OCI-LY1 (cell line): ENCODE data around the gene INSRR.

ENCODE experiments used
- H2AFZ ChIP-seq: fragments of 200-600 bp; sonication (generic), shearing (Covaris generic); 2 replicates; pipeline ENCODE4 v1.6.0; 2014; ENCODE audit warnings: antibody characterized with exemption, mild to moderate bottlenecking, low read length
- H3F3A ChIP-seq: fragments of 200-600 bp; sonication (generic), shearing (Covaris generic); 2 replicates; pipeline ENCODE4 v1.6.0; 2014; ENCODE audit warnings: mild to moderate bottlenecking, antibody characterized with exemption, low read length, moderate library complexity; ENCODE audit not compliant: insufficient read depth
- H3K27ac ChIP-seq: fragments of 200-600 bp; sonication (generic); 2 replicates; pipeline ENCODE4 v1.5.1; 2014; ENCODE audit warnings: low read length, mixed run types, mild to moderate bottlenecking, low read depth; ENCODE audit not compliant: poor library complexity, severe bottlenecking
- H3K27me3 ChIP-seq: fragments of 200-600 bp; sonication (generic); 2 replicates; pipeline ENCODE4 v1.6.0; 2014; ENCODE audit warnings: antibody characterized with exemption, mild to moderate bottlenecking, low read length, moderate library complexity; ENCODE audit not compliant: insufficient read depth
- H3K36me3 ChIP-seq: fragments of 200-600 bp; sonication (generic); 2 replicates; pipeline ENCODE4 v1.6.1; 2014; ENCODE audit warnings: mild to moderate bottlenecking, antibody characterized with exemption, low read length, moderate library complexity, mixed read lengths; ENCODE audit not compliant: insufficient read depth
- H3K4me1 ChIP-seq: fragments of 200-600 bp; sonication (generic); 2 replicates; pipeline ENCODE4 v1.5.1; 2014; ENCODE audit warnings: mild to moderate bottlenecking, low read length, moderate library complexity; ENCODE audit not compliant: insufficient read depth, severe bottlenecking
- H3K4me2 ChIP-seq: fragments of 200-600 bp; sonication (generic), shearing (Covaris generic); 2 replicates; pipeline ENCODE4 v1.6.1; 2014; ENCODE audit warnings: low read length
- H3K4me3 ChIP-seq: fragments of 200-600 bp; sonication (generic); 2 replicates; pipeline ENCODE4 v1.5.1; 2014; ENCODE audit warnings: low read length, low read depth, mild to moderate bottlenecking, mixed read lengths; ENCODE audit not compliant: poor library complexity, severe bottlenecking
- H3K79me2 ChIP-seq: fragments of 200-600 bp; shearing (Covaris generic); 2 replicates; pipeline ENCODE4 v1.6.1; 2016; ENCODE audit warnings: mixed run types, low read length, mixed read lengths; ENCODE audit not compliant: insufficient read depth
- H3K9ac ChIP-seq: fragments of 200-600 bp; sonication (generic), shearing (Covaris generic); 2 replicates; pipeline ENCODE4 v1.6.1; 2014; ENCODE audit warnings: mild to moderate bottlenecking, low read length, mixed read lengths
- H3K9me2 ChIP-seq: fragments of 200-600 bp; sonication (generic), shearing (Covaris generic); 2 replicates; pipeline ENCODE4 v1.6.1; 2014; ENCODE audit warnings: low read depth, mild to moderate bottlenecking, low read length, mixed read lengths
- H3K9me3 ChIP-seq: fragments of 200-600 bp; shearing (Covaris generic); 2 replicates; pipeline ENCODE4 v1.6.1; 2014; ENCODE audit warnings: low read length, mixed read lengths
- H4K20me1 ChIP-seq: fragments of 200-600 bp; sonication (generic), shearing (Covaris generic); 2 replicates; pipeline ENCODE4 v1.6.0; 2016; ENCODE audit warnings: mild to moderate bottlenecking, low read length; ENCODE audit not compliant: insufficient read depth
- EZH2 ChIP-seq: fragments of 200-600 bp; sonication (generic), shearing (Covaris generic); IDR thresholded peaks from 2 replicates; pipeline ENCODE4 v1.8.0; 2017; ENCODE audit warnings: borderline replicate concordance, mixed run types, mild to moderate bottlenecking, antibody characterized with exemption, low read length, moderate library complexity, mixed read lengths
- TF ChIP-seq, protein P1 (sequence below): fragments of 200-600 bp; sonication (generic), shearing (Covaris generic); IDR thresholded peaks from 2 replicates; pipeline ENCODE4 v1.5.1; 2017; ENCODE audit warnings: mild to moderate bottlenecking, antibody characterized with exemption, low read length, moderate library complexity, mixed read lengths

INSRR gene

DNA sequence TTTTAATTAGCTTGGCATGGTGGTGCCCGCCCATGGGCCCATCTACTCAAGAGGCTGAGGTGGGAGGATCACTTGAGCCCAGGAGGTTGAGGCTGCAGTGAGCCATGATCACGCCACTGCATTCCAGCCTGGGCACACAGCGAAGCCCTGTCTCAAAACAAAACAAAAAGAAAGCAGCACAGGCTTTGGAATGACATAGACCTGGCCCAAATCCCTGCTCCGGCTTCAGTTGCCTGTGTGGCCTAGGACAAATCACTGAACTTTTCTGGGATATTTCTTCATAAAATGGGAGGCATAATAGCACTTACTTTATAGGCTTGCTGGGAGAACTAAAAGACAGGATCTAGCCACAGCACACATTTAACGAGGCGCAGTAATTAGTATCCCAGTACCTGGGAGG lies 37.0 kb upstream of the INSRR start:
- Histone ChIP-seq H3K4me1 (no peaks in the 10 kb centered on the region), H3K4me3 (no peak overlapping the region), H3F3A (no peaks in the 10 kb centered on the region), H3K9ac (no peak overlapping the region), H3K9me2 (no peaks in the 10 kb centered on the region), H3K79me2 (no peaks in the 10 kb centered on the region), H3K4me2 (no peak overlapping the region), H2AFZ (no peak overlapping the region), H3K27ac (no peak overlapping the region), H3K9me3 (no peaks in the 10 kb centered on the region), H3K27me3 (no peaks in the 10 kb centered on the region; the same call in 1 of the 2 replicates), H4K20me1 (no peaks in the 10 kb centered on the region), H3K36me3 (no peaks in the 10 kb centered on the region)
- TF ChIP-seq, protein P1, sequence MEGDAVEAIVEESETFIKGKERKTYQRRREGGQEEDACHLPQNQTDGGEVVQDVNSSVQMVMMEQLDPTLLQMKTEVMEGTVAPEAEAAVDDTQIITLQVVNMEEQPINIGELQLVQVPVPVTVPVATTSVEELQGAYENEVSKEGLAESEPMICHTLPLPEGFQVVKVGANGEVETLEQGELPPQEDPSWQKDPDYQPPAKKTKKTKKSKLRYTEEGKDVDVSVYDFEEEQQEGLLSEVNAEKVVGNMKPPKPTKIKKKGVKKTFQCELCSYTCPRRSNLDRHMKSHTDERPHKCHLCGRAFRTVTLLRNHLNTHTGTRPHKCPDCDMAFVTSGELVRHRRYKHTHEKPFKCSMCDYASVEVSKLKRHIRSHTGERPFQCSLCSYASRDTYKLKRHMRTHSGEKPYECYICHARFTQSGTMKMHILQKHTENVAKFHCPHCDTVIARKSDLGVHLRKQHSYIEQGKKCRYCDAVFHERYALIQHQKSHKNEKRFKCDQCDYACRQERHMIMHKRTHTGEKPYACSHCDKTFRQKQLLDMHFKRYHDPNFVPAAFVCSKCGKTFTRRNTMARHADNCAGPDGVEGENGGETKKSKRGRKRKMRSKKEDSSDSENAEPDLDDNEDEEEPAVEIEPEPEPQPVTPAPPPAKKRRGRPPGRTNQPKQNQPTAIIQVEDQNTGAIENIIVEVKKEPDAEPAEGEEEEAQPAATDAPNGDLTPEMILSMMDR, result no peak
- no peak for TF ChIP-seq EZH2

DNA sequence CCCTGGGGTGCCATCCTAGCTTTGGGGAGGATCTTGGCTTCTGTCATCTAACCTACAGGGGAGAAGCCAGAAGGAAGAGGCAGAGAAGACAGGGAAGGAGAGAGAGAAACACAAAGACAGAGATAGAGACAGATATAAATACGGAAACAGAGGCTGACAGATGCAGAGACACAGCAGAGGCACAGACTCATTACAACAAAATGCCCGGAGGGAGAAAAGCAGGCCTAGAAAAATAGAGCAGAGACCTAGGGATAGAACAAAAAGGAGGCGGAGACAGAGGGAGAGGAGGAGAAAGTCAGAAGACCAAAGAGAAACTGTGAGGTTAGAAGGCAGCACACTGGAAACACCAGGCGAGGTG lies 36.5 kb upstream of the INSRR start:
- no peak overlapping the region for H3K27ac ChIP-seq

DNA sequence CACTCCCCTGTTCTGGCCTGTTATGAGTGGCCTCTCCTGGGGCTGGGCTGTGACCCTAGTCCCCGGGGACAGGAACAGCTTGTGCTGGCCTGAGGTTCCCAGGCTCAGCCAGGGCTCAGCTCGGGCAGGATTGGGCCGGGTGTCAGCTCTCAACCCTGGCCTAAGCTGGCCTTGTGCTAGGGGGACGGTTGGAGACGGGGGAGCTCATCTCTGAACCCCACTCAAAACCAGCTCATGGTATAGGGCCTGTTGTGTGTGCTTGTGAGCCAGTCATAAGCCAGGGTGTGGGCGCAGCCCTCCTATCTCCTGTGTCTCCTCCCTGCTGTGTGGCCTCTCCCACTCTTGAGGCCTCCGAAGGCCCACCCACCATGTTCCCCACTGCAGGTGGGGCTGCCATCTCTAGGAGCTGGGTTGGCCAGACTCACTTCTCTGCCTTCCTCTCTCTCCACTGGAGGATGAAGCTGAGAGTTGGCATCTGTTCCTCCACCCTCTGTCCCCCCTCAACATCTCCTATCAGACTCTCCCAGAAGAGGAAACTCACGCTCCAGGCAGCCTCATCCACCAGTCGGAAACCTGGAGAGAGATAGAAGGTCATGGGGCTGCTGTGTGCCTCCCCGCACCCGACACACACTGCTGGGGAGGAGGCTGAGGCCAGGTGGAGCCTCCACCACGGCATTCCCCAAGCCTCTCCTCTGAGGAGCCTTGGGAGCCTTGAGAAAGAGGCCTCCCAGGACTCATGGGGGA lies 36.0 kb upstream of the INSRR start:
- no peaks in the 10 kb centered on the region for H3K9me3 ChIP-seq
- H4K20me1 ChIP-seq, result no peaks in the 10 kb centered on the region
- no peaks in the 10 kb centered on the region for H3K79me2 ChIP-seq
- H3K36me3 ChIP-seq, result no peaks in the 10 kb centered on the region
- H3K4me3 ChIP-seq, result no peak overlapping the region
- H3F3A ChIP-seq, result no peaks in the 10 kb centered on the region
- no peaks in the 10 kb centered on the region for H3K9me2 ChIP-seq
- no peak overlapping the region for H2AFZ ChIP-seq
- no peak overlapping the region for H3K9ac ChIP-seq
- no peak overlapping the region for H3K4me2 ChIP-seq
- no peaks in the 10 kb centered on the region; the same call in 1 of the 2 replicates for H3K27me3 ChIP-seq
- no peak for TF ChIP-seq EZH2
- TF ChIP-seq, protein P1, result no peak
- H3K27ac ChIP-seq, result no peak overlapping the region
- no peaks in the 10 kb centered on the region for H3K4me1 ChIP-seq

More for the DNA sequence above, 36.5 kb upstream of the INSRR start:
- Histone ChIP-seq H3K79me2 (no peaks in the 10 kb centered on the region), H3K4me1 (no peaks in the 10 kb centered on the region), H3K9me3 (no peaks in the 10 kb centered on the region), H3F3A (no peaks in the 10 kb centered on the region), H3K4me2 (no peak overlapping the region), H3K36me3 (no peaks in the 10 kb centered on the region), H4K20me1 (no peaks in the 10 kb centered on the region), H3K9ac (no peak overlapping the region), H3K4me3 (no peak overlapping the region), H2AFZ (no peak overlapping the region), H3K27me3 (no peaks in the 10 kb centered on the region; the same call in 1 of the 2 replicates), H3K9me2 (no peaks in the 10 kb centered on the region)
- TF ChIP-seq, protein P1, result no peak
- TF ChIP-seq EZH2, result no peak
